HepG2 (cell line): ENCODE measurements around the gene MED22. TPM values are rescaled to one million over a fixed set of nuclear protein-coding genes. Genes with fewer than 3 reads are reported as not detected.

Experiments
- CERS6 ChIP-seq: sonication (generic); formaldehyde crosslinking; IDR thresholded peaks from 2 replicates; pipeline ENCODE4 v1.5.0; 2020; ENCODE audit warnings: missing genetic modification reagents
- CTCF ChIP-seq: sonication (generic); formaldehyde crosslinking; IDR thresholded peaks from 2 replicates; pipeline ENCODE4 v1.5.0; 2020; ENCODE audit warnings: mild to moderate bottlenecking, missing genetic modification reagents, moderate library complexity
- HDAC6 ChIP-seq: fragments of 200-600 bp; sonication (generic); IDR thresholded peaks from 2 replicates; pipeline ENCODE4 v1.7.0; 2017; ENCODE audit warnings: mild to moderate bottlenecking, antibody characterized with exemption, low read length, low read depth
- HNF4A ChIP-seq: sonication (generic); formaldehyde crosslinking; IDR thresholded peaks from 2 replicates; pipeline ENCODE4 v1.4.0; 2020; ENCODE audit warnings: missing genetic modification reagents
- KLF12 ChIP-seq: sonication (generic); formaldehyde crosslinking; IDR thresholded peaks from 2 replicates; pipeline ENCODE4 v1.4.0; 2020; ENCODE audit warnings: missing genetic modification reagents, borderline replicate concordance
- MNT ChIP-seq: fragments of 450-650 bp; IDR thresholded peaks from 2 replicates; pipeline ENCODE4 v1.6.1; 2016
- MYPOP ChIP-seq: sonication (generic); formaldehyde crosslinking; IDR thresholded peaks from 2 replicates; pipeline ENCODE4 v1.8.1; 2023; ENCODE audit warnings: mild to moderate bottlenecking, moderate library complexity, missing genetic modification reagents
- NONO ChIP-seq, 2 experiments: fragments of 450-650 bp in 1 of 2; sonication (generic) in 1 of 2; formaldehyde crosslinking in 1 of 2; IDR thresholded peaks in 1 of 2; conservative IDR thresholded peaks in 1 of 2; 2 replicates each; pipeline versions ENCODE4 v1.6.1 to v1.8.0; 2017 to 2022; ENCODE audit warnings: mild to moderate bottlenecking in 1 of 2, missing genetic modification reagents in 1 of 2, moderate library complexity in 1 of 2
- PHF8 ChIP-seq: sonication (generic); formaldehyde crosslinking; IDR thresholded peaks from 2 replicates; pipeline ENCODE4 v1.5.0; 2020; ENCODE audit warnings: missing genetic modification reagents
- PITX1 ChIP-seq: sonication (generic); formaldehyde crosslinking; IDR thresholded peaks from 2 replicates; pipeline ENCODE4 v1.5.1; 2020; ENCODE audit warnings: mild to moderate bottlenecking, missing genetic modification reagents
- POLR2AphosphoS2 ChIP-seq: IDR thresholded peaks from 2 replicates; pipeline ENCODE4 v1.6.1; 2011; ENCODE audit warnings: low read depth, low read length, improper control_type of control experiment
- TRIM24 ChIP-seq: sonication (generic); formaldehyde crosslinking; IDR thresholded peaks from 2 replicates; pipeline ENCODE4 v1.8.0; 2022; ENCODE audit warnings: mild to moderate bottlenecking, missing genetic modification reagents
- ZBTB26 ChIP-seq: IDR thresholded peaks from 2 replicates; pipeline ENCODE4 v1.6.1; 2016; ENCODE audit warnings: missing compliant biosample characterization, missing genetic modification reagents, borderline replicate concordance
- ZNF138 ChIP-seq: sonication (generic); formaldehyde crosslinking; IDR thresholded peaks from 2 replicates; pipeline ENCODE4 v1.5.0; 2020; ENCODE audit warnings: mild to moderate bottlenecking, low read depth, missing genetic modification reagents
- ZNF18 ChIP-seq: sonication (generic); formaldehyde crosslinking; IDR thresholded peaks from 2 replicates; pipeline ENCODE4 v1.8.0; 2022; ENCODE audit warnings: mild to moderate bottlenecking, missing genetic modification reagents; ENCODE audit not compliant: insufficient replicate concordance
- ZNF34 ChIP-seq: sonication (generic); formaldehyde crosslinking; IDR thresholded peaks from 2 replicates; pipeline ENCODE4 v1.4.0; 2020; ENCODE audit warnings: mild to moderate bottlenecking, missing genetic modification reagents, borderline replicate concordance
- ZNF556 ChIP-seq: sonication (generic); formaldehyde crosslinking; IDR thresholded peaks from 2 replicates; pipeline ENCODE4 v1.4.0; 2020; ENCODE audit warnings: mild to moderate bottlenecking, missing genetic modification reagents, borderline replicate concordance
- ZNF883 ChIP-seq: sonication (generic); formaldehyde crosslinking; IDR thresholded peaks from 2 replicates; pipeline ENCODE4 v1.5.1; 2020; ENCODE audit warnings: mild to moderate bottlenecking, missing genetic modification reagents; ENCODE audit errors: not compliant biosample characterization
- polyA plus RNA-seq, 8 experiments: library from polyadenylated mRNA; depleted of rRNA in 3 of 8; stranded (reverse) in 7 of 8; unstranded in 1 of 8; fragments of >200 nt; fragmentation: Illumina TruSeq in 4 of 8; extraction: Trizol in 4 of 8; gene quantifications; 2 replicates each; pipeline versions ENCODE4 v1.2.1 to v1.2.3, GENCODE V29; 2011 to 2016; ENCODE audit warnings: low read depth in 4 of 8, missing spikeins in 1 of 8, mixed read lengths in 1 of 8; ENCODE audit not compliant: insufficient read depth in 1 of 8
- total RNA-seq, 5 experiments: library from RNA; depleted of rRNA; stranded (reverse); fragments of >200 nt; fragmentation: Illumina TruSeq; extraction: Trizol; gene quantifications; 2 replicates each; pipeline ENCODE4 v1.2.3, GENCODE V29; 2016; ENCODE audit warnings: low read depth in 1 of 5

Gene MED22
- total and polyA plus RNA-seq, 2 of the 13 experiments (the other 11 are each of a cell fraction or from before 2014, with no cell fraction given), result 15.8 to 22.1 TPM

GRCh38 chr9:133359399-133360175 is 11.7 kb upstream of the MED22 start (continued):
- TF ChIP-seq CTCF (CRISPR knock-in tag) (peak; percentile 87), TRIM24 (CRISPR knock-in tag) (no peak), PITX1 (CRISPR knock-in tag) (no peak), MNT (no peak), ZNF556 (CRISPR knock-in tag) (no peak), ZNF883 (CRISPR knock-in tag) (peak; percentile 23), HDAC6 (no peak), ZBTB26 (no peak), KLF12 (CRISPR knock-in tag) (peak; percentile 97; the same call in 1 of the 2 replicates), HNF4A (CRISPR knock-in tag) (no peak), POLR2AphosphoS2 (0 out of 2 replicates have a peak, but pooled peaks have one; percentile 54), ZNF138 (CRISPR knock-in tag) (peak; percentile 65; the same call in 1 of the 2 replicates), NONO (IDR thresholded peaks at IDR 0.05) (no peak), NONO (CRISPR knock-in tag; conservative IDR thresholded peaks at IDR 0.05) (peak; percentile 65), ZNF18 (CRISPR knock-in tag) (no peak), CERS6 (no peak), PHF8 (CRISPR knock-in tag) (peak; percentile 7; the same call in 1 of the 2 replicates), MYPOP (CRISPR knock-in tag) (no peak), ZNF34 (no peak)
